ENCODE measurements around the gene FAM199X.

Gene FAM199X

DNA sequence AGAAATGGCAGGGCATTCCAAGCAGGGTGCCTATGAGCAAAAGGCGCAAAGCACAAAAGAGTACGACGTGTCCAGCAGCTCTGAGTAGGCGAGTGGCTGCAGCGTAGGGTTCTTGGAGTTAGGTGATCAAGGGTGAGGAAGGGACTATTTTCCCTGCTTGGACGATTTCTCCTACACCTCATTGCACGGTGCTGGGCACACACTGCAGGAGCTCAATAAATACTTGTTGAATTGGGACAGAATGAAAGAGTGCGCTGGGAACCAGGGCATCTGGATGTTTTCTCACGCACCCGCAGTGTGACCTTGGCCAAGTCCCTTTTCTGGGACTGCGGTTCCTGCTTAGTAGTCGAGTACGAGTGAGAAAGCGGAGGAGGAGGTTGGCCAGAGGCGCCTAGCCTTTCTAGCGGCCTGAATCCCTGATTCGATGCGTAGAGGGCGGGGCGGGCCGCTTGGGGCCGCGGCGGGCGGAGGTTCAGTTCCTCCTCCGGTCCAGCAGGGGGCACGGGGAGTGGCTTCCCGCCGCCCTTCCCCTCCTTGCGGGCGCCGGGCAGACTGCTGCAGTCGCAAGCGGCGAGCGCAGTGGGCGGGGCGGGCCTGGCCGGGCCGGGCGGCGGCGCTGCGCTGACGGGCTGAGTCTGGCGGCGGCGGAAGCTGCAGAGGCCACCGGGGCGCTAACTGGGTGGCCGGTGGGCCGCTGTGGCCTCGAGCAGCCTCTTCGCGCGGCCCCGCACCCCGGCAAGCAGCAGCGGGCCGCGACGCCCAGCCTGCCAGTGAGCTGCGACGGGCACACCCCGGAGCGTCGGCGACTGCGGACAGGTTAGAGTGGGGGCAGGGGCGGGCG lies at the start of gene FAM199X:
TSS of gene FAM199X (plus strand) at position 560 of the 841 bp plus-strand sequence. CDS start 333 bp downstream, outside the sequence.
- peak; percentile 58 to 63 for DNase-seq (ENCODE audit: low read depth in 2 of 2)

DNA sequence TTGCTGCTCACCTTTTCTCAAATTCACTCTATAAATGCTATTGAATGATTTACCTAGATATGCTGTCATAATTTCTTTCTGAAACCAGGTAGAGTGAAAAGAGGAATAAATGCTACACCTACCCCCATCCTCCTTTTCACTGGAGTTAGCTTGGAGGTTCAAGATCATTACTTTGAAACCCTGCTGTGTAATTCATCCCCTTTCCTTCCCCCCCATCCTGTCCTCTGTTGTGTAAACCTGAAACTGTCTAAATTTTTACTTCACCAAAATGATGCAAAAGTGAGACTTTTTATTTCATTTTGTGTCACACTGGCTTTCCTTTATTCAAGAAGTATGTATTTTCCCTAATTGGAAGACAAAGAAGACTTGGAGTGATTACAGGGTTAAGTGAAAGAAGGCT lies 48.5 kb upstream of the FAM199X start:
- DNase-seq (ENCODE audit: low read depth in 2 of 2): no peak

DNA sequence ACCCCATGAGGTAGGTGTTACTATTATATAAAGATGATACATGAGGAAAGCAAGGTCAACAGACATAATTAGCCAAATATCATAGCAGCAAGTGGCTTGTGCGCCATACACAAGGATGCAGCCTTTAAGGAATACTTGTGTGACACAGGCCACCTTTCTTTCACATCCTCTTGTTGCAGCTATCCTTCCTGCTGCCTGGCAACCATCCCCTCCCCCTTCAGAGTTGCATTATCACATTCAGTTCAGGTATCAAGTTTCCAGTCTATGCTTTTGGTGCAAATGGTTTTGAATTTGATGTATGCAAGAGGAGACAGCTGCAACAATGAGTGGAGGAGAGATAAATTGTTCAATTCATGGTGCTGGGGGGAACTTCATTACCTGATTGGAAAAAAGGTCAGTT lies 47.5 kb upstream of the FAM199X start:
- no peak for DNase-seq (ENCODE audit: low read depth in 2 of 2)

DNA sequence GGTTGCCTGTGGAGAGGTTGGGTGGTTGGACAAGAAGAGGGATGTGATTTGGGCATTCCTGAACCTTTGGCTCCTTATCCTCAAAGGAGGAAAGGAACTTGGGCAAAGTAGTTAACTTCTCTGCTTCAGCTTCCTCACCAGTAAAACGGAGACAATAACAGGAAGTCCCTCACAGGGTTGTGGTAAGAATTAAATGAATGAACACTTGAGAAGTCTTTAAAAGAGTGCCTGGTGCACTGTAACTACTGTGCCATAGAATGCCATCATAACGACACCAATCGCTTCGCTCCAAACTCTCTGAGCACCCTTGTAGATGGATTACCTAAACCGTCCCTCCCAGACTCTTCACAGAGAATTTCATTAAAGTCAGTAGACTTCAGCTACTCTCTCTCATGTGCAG lies 43.4 kb upstream of the FAM199X start:
- DNase-seq (ENCODE audit: low read depth in 2 of 2): no peak

DNA sequence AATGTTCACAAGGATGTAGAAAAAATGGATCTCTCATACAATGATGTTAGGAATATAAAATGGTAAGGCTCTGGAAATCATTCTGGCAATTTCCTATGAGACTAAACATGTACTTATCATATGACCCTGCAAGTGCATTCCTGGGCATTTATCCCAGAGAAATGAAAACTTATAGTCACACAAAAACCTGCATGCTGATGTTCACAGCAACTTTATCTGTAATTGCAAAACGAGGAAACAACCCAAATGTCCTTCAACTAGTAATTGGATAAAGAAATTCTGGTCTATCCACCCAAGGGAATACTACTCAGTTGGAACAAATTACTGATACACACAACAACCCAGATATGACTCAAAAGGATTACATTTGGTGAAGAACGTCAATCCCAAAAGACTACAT lies 39.4 kb upstream of the FAM199X start:
- DNase-seq (ENCODE audit: low read depth in 2 of 2): no peak

DNA sequence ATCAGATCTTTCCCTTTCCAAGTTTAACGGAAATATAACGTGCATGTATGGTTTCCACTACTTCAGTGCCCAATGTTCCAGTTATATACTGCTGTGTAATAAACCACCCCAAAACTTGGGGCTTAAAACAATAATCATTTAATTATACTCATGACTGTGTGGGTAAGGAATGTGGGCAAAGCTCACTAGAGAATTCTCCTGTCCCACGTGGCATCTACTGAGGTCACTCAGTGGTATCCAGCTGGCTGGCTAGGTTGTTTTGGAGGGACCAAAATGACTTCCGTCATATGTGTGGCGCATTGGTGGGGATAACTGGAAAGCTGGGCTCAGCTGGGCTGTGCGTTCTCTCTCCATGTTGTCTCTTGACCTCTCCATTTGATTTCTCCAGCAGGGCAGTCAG lies 35.4 kb upstream of the FAM199X start:
- DNase-seq (ENCODE audit: low read depth in 2 of 2): no peak

DNA sequence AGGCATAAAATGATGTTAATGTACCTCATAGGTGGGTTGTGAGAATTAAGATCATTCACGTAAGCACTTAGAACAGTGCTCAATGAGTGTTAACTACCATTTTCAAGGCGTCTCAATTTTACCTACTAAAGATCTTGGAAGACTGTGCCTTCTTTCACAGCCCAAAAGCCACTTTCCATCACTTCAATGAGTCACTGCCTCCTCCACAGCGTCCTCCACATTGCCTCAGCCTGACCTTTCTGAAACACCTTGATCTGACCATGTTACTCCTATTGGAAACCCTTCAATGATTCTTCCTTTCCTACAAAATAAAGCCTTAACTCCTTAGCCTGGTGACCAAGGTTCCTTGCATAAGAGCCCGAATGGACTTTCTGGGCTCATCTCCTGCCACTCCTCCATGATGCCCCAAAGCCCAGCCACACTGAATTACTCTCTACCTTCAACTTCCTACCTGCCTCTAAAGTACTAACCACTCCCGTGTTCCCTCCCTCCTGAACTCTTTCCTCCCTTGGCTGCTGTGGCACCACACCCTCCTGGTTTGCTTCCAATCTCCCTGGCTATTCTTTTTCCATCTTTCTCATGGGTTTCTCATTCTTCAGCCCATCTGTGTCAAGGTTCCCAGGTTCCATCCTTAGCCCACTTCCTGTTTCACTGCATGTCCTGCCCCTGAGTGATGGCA lies 31.5 kb upstream of the FAM199X start:
- DNase-seq (ENCODE audit: low read depth in 2 of 2): no peak

DNA sequence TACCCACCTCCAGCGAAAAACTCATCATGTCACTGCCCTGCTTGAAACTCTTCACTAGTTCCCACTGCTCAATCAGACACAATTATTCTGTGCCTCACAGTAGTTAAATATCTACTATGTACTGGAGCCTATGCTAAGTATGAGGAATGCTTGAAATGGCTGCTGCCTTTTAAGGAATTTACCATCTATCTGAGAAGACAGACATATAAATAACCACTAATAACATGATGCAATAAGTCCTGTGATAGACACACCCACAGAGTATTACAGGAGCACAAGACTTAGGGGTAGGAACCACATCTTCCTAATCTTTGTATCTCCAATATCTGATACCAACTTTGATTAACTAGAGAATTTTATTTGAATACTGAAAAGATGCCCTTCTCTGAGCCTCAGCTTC lies 30.6 kb upstream of the FAM199X start:
- no peak for DNase-seq (ENCODE audit: low read depth in 2 of 2)

DNA sequence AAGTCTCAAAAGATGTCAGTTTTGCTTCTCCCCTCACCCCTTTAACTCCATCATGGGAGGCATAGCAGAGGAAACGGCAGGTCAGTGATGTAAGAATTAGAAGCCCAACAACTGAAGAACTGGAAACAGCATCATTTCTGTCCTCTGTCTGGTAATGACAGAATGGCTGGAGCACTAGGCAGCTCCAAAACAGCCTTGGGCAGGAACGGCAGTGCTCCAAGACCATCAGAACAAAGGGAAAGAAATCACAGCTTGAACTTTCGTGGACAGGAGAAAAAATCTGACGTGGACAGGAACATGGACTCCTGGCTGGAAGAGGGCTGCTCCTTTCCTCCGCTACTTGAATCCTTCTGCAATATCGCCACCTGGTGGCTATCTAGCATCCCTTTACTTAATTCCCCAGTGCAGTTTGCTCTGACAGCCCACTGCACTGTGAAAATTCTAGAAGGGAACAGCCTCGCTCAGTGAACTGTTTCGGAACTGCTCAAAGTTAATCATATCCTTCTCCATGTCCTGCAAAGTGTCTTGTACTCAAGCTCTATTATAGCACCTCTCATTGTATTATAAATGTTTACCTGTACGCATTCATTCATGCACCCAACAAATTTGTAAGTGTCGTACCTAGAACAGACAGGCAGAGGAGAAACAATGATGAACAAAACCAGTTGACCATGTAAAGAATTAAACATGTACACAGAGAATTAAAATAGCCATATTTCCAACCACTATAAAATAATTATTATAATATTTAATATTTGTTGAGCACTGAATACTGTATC lies 29.8 kb upstream of the FAM199X start:
- DNase-seq (ENCODE audit: low read depth in 2 of 2): peak; percentile 9 to 26

DNA sequence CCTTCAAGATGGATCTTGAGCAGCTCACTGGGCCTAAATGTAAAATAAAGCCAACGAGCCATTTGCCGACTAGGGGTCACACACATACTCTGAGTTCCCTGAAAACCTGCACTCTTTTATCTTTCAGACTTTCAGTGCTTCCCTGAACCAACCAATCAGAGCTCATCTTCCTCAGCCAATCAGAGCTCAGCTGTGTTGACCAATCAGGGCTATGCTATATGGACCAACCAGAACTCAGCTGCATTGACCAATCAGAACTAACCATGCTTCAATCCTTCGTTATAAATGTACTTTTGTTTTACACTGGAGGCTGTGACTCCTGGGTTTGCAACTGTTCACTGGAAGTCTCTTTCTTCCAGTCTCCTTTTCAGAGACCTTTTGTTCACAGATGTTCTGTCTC lies 28.8 kb upstream of the FAM199X start:
- no peak for DNase-seq (ENCODE audit: low read depth in 2 of 2)

DNA sequence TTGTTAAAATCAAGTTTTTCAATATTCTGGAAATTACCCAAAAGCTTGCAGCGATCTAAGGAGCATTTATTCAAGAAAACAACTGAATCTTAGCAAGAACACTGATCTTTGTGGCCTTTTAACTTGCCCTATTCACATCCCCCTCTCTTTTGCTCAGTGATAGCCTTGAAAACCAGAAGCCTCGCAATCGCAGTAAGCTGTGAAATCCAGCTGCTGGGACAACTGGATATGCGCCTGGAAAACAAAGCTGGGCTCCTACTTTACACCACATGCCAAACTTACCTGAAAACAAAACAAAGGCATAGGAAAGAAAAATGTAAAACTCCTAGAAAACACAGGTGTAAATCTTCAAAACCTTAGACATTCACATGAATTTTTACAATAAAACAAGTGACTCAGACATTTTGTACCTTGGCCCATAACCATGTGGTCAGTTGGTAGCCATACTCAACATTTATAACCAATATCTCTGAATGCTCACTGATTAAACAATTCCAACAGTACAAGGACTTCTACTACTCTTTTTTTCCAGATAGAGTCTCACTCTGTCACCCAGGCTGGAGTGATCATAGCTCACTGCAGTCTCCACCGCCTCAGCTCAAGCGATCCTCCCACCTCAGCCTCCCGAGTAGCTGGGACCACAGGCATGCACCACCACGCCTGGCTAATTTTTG lies 25.0 kb upstream of the FAM199X start:
- no peak for DNase-seq (ENCODE audit: low read depth in 2 of 2)

DNA sequence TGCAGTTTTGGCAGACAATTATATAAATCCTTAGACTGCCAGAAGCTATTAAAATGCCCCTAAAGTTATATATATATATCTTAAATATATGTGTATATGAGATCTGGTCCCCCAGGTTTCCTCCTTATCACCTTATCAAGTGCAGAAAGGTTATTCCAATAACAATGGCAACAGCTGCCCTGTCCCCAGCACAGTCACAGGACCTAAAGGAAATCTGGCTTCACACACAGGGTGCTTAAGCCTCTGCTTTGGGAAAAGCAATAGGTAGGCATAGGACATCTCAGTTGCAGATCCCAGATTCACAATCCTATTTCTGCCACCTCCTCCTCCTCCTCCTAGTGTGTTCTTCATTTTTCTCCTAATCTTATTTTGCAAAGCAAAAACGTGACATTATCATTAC lies 15.2 kb upstream of the FAM199X start:
- DNase-seq (ENCODE audit: low read depth in 2 of 2): no peak

DNA sequence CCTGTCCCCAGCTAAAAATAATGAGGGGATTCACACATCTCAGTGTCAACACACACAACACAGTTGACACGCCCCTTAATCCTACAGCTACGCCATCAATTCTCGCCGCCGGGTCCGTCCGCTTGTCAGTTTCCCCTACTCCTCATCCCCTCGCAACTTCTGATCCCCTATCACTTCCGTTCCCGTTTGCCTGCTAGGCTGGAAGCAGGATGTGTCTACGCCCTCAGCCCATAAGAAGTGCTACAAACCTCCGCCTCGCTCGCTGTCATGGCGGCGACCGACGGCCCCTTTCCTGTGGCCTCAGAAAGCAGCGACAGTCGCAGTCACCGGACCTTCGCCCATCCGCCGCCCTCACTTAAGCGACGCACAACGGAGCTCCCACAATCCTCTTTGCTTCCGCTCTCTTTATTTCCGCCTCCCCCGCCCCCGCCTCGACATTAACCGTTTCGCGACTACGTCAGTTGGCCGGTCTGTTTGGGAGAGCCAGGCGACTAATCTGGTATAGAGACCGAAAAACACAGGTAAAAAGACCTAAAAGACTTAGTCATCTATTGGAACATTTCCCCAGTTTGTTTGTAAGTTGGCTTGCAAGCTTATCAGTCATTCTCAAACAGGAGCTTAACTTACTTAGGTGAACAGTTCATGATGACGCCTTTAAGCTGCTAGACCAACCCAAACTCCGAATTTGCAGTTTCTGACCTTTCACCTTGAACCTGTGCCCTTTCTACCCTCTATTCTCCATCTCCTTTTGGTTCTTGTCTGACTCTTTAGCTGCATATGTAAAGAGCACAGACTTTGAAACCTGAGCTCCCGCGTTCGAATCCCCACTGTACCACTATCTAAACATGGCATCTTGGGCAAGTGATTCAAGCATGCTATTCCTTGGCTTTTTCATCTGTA lies 9.4 kb upstream of the FAM199X start, which contains the start of gene SLC25A53:
TSS of gene SLC25A53 (minus strand) at position 380 of the 900 bp plus-strand sequence. CDS start 51,752 bp downstream, outside the sequence.
- peak; percentile 40 to 58 for DNase-seq (ENCODE audit: low read depth in 2 of 2)

DNA sequence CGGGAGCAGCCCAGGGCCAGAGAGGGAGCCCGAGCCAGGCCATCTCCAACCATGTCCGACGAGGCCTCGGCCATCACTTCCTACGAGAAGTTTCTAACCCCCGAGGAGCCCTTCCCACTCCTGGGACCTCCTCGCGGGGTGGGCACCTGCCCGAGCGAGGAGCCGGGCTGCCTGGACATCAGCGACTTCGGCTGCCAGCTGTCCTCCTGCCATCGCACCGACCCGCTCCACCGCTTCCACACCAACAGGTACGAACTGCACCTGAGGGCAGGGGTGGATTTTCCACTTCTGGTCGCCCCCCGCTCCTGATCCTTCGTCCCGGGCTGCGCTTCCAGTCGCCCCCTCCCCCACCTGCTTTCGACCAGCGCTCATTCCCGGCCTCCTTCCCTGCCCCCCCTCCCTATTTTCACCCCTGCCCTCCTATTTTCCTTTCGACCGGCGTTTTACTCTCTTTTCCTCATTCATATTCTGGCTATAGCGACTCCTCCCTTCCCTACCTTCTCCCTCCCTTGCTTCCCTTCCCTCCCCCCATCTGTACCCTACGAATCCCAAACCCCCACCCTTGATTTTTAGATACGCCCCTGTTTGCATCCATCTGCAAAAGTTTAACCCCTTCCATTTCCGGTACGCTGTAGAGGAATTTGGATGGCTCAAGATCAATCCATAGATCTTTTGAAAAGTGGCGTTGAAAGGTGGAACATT lies 633 bp downstream of the FAM199X start:
- no peak for DNase-seq (ENCODE audit: low read depth in 2 of 2)

DNA sequence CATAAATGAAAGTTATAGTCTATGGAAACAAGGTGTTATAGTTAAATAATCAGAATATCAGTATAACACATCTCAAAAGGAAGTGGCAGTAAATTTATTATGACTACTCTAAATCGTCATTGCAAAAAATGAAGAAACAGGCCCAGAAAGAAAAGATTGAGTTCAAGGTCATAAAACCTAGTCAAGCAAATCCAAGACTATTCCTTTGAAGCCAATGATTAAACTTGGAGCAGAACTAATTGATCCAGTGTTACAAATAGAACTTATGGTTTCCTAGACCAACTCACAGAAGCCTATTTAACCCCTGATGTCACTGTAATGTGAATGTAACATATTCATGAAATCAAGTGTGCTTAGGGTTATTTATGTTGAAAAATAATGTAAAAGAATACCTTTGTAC lies 1.9 kb downstream of the FAM199X start:
- DNase-seq (ENCODE audit: low read depth in 2 of 2): no peak

DNA sequence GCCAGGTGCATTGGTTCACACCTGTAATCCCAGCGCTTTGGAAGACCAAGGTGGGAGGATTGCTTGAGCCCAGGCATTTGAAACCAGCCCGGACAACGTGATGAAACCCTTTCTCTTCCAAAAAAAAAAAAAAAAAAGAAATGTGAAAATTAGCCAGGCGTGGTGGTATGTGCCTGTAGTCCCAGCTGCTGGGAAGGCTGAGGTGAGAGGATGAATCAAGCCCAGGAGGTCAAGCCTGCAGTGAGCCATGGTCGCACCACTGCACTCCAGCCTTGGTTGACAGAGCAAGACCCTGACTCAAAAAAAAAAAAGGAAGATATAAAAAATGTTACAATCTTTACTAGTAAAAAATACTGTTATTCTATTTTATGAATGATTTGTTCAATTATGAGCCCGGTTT lies 5.9 kb downstream of the FAM199X start:
- DNase-seq (ENCODE audit: low read depth in 2 of 2): no peak

DNA sequence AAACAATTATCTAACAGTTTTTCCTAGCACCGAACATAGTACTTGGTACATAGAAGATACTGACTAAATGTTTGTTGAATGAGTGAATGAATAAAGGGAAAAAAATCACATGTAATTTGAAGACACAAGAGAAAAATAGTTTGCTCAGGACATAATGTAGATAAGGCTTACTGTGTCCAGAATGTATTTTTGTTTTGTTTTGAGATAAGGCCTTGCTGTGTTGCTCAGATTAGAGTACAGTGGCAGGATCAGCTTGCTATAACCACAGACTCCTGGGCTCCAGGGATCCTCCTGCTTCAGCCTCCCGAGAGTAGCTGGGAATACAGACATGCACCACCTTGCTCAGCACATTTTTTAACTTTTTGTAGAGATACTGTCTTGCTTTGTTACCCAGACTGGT lies 6.5 kb downstream of the FAM199X start:
- DNase-seq (ENCODE audit: low read depth in 2 of 2): no peak

DNA sequence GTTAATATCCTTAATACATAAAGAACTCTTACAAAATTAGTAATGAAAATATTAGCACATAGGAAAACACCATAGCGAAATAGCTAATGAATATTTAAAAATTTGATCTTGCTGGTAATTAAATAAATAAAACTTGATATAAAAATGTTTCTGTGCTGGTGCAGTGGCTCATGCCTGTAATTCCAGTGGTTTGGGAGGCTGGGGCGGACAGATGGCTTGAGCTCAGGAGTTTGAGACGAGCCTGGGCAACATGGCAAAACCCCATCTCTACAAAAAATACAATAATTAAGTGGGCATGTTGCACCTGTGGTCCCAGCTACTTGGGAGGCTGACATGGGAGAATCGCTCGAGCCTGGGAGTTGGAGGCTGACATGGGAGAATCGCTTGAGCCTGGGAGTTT lies 7.6 kb downstream of the FAM199X start:
- no peak for DNase-seq (ENCODE audit: low read depth in 2 of 2)

DNA sequence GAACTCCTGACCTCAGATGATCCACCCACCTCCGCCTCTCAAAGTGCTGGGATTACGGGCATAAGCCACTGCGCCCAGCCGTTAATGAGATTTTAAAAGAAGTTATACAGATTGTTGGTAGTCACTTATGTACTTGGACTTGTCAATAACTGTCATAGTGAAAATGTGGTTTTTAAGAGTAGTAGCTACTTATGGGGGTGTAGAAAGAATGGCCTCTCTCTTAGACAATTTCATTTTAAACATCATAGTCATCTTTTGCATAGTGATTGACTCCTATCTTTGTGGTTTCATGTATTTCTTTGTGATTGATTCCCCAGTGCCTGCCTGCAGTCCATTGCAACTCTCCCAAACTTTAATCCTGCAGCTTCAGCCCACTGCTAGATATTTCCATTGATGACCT lies 17.4 kb downstream of the FAM199X start:
- DNase-seq (ENCODE audit: low read depth in 2 of 2): no peak

DNA sequence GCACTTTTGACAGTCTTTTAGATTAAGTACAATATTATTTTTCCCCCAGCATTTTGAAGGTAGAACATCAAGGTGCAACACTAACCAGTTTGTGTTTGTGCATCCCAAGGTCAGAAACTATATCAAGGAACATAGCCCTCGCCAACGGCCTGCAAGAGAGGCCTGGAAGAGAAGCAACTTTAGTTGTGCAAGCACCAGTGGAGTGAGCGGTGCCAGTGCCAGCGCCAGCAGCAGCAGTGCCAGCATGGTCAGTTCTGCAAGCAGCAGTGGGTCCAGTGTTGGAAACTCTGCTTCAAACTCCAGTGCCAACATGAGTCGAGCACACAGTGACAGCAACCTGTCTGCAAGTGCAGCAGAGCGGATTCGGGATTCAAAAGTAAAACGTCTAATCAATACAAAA lies 21.7 kb downstream of the FAM199X start:
- no peak for DNase-seq (ENCODE audit: low read depth in 2 of 2)
